Measurements from ENCODE around the gene DNAH6. TPM values are rescaled to one million over a fixed set of nuclear protein-coding genes. Genes with fewer than 3 reads are reported as not detected.

DNAH6 gene
- total and polyA plus RNA-seq, 10 of the 15 experiments (the other 5 are each of a cell fraction or from before 2014, with no cell fraction given), result 0.07 to 1.0 (median 0.29) TPM

- TF ChIP-seq POLR2AphosphoS2 (IDR thresholded peaks at IDR 0.05; ENCODE audit: low read depth, low read length) (no peak), ZNF24 (IDR thresholded peaks at IDR 0.05) (0 out of 2 replicates have a peak, but pooled peaks have one; percentile 6)
Observed at GRCh38 chr2:84865181-84865783, 349.0 kb downstream of the DNAH6 start (continued).

- ChIA-PET CTCF (interaction anchor here (0.8 to 1.5 kb wide), 3 partner anchors 8 to 366 kb away, joined by 3 to 7 read pairs (median 4); no protein-coding TSS in a partner anchor), SMC1A (ENCODE audit: uncharacterized antibody, unreplicated experiment) (interaction anchor here (2.3 kb wide), 1 partner anchor 125 kb away, joined by 7 read pairs; no protein-coding TSS in a partner anchor), POLR2A (no interaction called here), RAD21 (ENCODE audit: unreplicated experiment) (no interaction called here)
- DNase-seq (ENCODE audit: low read depth, low spot score) (no peak), FAIRE-seq (no peak), ATAC-seq (no peak)
- no TSS peak for BruUV-seq (replicated peaks)
- Histone ChIP-seq H3K4me2 (ENCODE audit: control insufficient read depth, insufficient read depth) (no peak overlapping the region), H3K27me3 (replicated peaks in 1 of 2; ENCODE audit: control insufficient read depth in 2 of 2, insufficient read depth in 2 of 2, low read length in 1 of 2) (no peaks in the 10 kb centered on the region), H3K36me3 (ENCODE audit: control insufficient read depth in 2 of 2, insufficient read depth in 2 of 2, low read length in 1 of 2) (no peaks in the 10 kb centered on the region; a peak in 1 of 4 replicates), H2AFZ (ENCODE audit: control insufficient read depth, low read depth, low read length) (no peak overlapping the region), H3K27ac (ENCODE audit: control insufficient read depth, insufficient read depth) (no peak overlapping the region), H3K9ac (ENCODE audit: control insufficient read depth, insufficient read depth, low read length) (no peak overlapping the region), H4K20me1 (ENCODE audit: control insufficient read depth, insufficient read depth) (no peaks in the 10 kb centered on the region), H3K4me1 (ENCODE audit: control insufficient read depth, insufficient read depth, low read length) (no peaks in the 10 kb centered on the region), H3K4me3 (no peak overlapping the region), H3K9me3 (replicated peaks; ENCODE audit: control insufficient read depth, insufficient read depth, low read length) (no peaks in the 10 kb centered on the region), H3K79me2 (ENCODE audit: control insufficient read depth, insufficient read depth, low read length) (no peaks in the 10 kb centered on the region)
- intact Hi-C loops (cut with micrococcal nuclease; ENCODE audit: unreplicated experiment), result no loop called here
- no peak for TF ChIP-seq CHD1 (IDR thresholded peaks at IDR 0.05; ENCODE audit: low read depth, low read length)
- TF ChIP-seq IRF3 (IDR thresholded peaks at IDR 0.05), result no peak
- TF ChIP-seq POLR2AphosphoS2 (IDR thresholded peaks at IDR 0.05; ENCODE audit: low read depth, low read length), result no peak
- no peak for TF ChIP-seq ETV6 (conservative IDR thresholded peaks at IDR 0.05 in 1 of 2, IDR thresholded peaks at IDR 0.05 in 1 of 2; ENCODE audit: borderline replicate concordance in 1 of 2, low read depth in 1 of 2)
- TF ChIP-seq RAD21 (IDR thresholded peaks at IDR 0.05; ENCODE audit: insufficient read depth, low read depth, low read length), result no peak
- no peak for TF ChIP-seq JUNB (IDR thresholded peaks at IDR 0.05)
- no peak for TF ChIP-seq CHD2 (IDR thresholded peaks at IDR 0.05; ENCODE audit: borderline replicate concordance, low read depth, low read length)
- TF ChIP-seq NFYB (IDR thresholded peaks at IDR 0.05; ENCODE audit: insufficient read depth, low read depth, low read length), result no peak
- TF ChIP-seq PKNOX1 (IDR thresholded peaks at IDR 0.05), result no peak
- TF ChIP-seq SRF (IDR thresholded peaks at IDR 0.05; ENCODE audit: low read depth in 2 of 2, low read length in 2 of 2), result no peak
- TF ChIP-seq ELK1 (IDR thresholded peaks at IDR 0.05; ENCODE audit: low read depth, low read length), result no peak
- TF ChIP-seq ZNF592 (IDR thresholded peaks at IDR 0.05), result no peak
- no peak for TF ChIP-seq RB1 (IDR thresholded peaks at IDR 0.05; ENCODE audit: borderline replicate concordance)
- in situ Hi-C loops (cut with MboI), result no loop called here
- WGBS (ENCODE audit: insufficient coverage, insufficient replicate concordance, low lambda C conversion rate, missing lambda C conversion rate), result 43% methylated on average over 3 of the region's 3 CpGs
Observed at GRCh38 chr2:84866122-84866521, 349.8 kb downstream of the DNAH6 start.

Data from GM12878 (cell line).